ENCODE measurements around the gene POLG2.
A peak's percentile ranks its signal among the peaks of the same experiment; 100 is the strongest.

POLG2 gene

GRCh38 chr17:64535357-64535756 lies 38.5 kb upstream of the POLG2 start:
- Histone ChIP-seq H3K4me3 (no peak overlapping the region), H3K27ac (no peak overlapping the region)
- DNase-seq (ENCODE audit: low spot score): no peak
- TF ChIP-seq CTCF (IDR thresholded peaks at IDR 0.05): no peak

- no peak overlapping the region for H3K27ac ChIP-seq
- TF ChIP-seq CTCF (IDR thresholded peaks at IDR 0.05): no peak
- no peak for DNase-seq (ENCODE audit: low spot score)
- H3K4me3 ChIP-seq: no peak overlapping the region
These were observed 37.3 kb upstream of the POLG2 start for GRCh38 chr17:64534187-64534586.

- DNase-seq (ENCODE audit: low spot score): no peak
- H3K4me3 ChIP-seq: no peak overlapping the region
- no peak overlapping the region for H3K27ac ChIP-seq
- TF ChIP-seq CTCF (IDR thresholded peaks at IDR 0.05): no peak
These were observed 36.9 kb upstream of the POLG2 start for GRCh38 chr17:64533784-64534183.

GRCh38 chr17:64532409-64532808 lies 35.6 kb upstream of the POLG2 start:
- H3K4me3 ChIP-seq: no peak overlapping the region
- no peak for DNase-seq (ENCODE audit: low spot score)
- peak overlapping the region in 1 of 2 donors; percentile 31 for H3K27ac ChIP-seq
- no peak for TF ChIP-seq CTCF (IDR thresholded peaks at IDR 0.05)

- no peak overlapping the region for H3K4me3 ChIP-seq
- no peak for TF ChIP-seq CTCF (IDR thresholded peaks at IDR 0.05)
- H3K27ac ChIP-seq: peak overlapping the region in 1 of 2 donors; percentile 31
- DNase-seq (ENCODE audit: low spot score): no peak
These were observed 35.1 kb upstream of the POLG2 start for GRCh38 chr17:64531955-64532371.

GRCh38 chr17:64529221-64529620 lies 32.4 kb upstream of the POLG2 start:
- no peak for DNase-seq (ENCODE audit: low spot score)
- H3K4me3 ChIP-seq: no peak overlapping the region
- H3K27ac ChIP-seq: no peak overlapping the region
- no peak for TF ChIP-seq CTCF (IDR thresholded peaks at IDR 0.05)

GRCh38 chr17:64527914-64528313 lies 31.1 kb upstream of the POLG2 start:
- no peak for TF ChIP-seq CTCF (IDR thresholded peaks at IDR 0.05)
- DNase-seq (ENCODE audit: low spot score): no peak
- H3K4me3 ChIP-seq: no peak overlapping the region
- H3K27ac ChIP-seq: no peak overlapping the region

Data from coronary artery (tissue), 2 donors.